Mammary epithelial cell (primary cell): ENCODE results near the gene PEX1.

Experiments
- EZH2 ChIP-seq: IDR thresholded peaks from 2 replicates; pipeline ENCODE4 v1.6.1; 2012; ENCODE audit warnings: low read length, inconsistent platforms, borderline replicate concordance
- TF ChIP-seq, protein P1 (sequence below), 2 donors: IDR thresholded peaks in 1 of 2; conservative IDR thresholded peaks in 1 of 2; 2 replicates each; pipeline ENCODE4 v1.5.1; 2011 to 2012; ENCODE audit warnings: inconsistent platforms in 2 of 2, low read length in 2 of 2, mild to moderate bottlenecking in 2 of 2, control low read depth in 1 of 2, low read depth in 1 of 2; ENCODE audit not compliant: insufficient read depth in 1 of 2; ENCODE audit errors: extremely low read depth in 1 of 2

DNA sequence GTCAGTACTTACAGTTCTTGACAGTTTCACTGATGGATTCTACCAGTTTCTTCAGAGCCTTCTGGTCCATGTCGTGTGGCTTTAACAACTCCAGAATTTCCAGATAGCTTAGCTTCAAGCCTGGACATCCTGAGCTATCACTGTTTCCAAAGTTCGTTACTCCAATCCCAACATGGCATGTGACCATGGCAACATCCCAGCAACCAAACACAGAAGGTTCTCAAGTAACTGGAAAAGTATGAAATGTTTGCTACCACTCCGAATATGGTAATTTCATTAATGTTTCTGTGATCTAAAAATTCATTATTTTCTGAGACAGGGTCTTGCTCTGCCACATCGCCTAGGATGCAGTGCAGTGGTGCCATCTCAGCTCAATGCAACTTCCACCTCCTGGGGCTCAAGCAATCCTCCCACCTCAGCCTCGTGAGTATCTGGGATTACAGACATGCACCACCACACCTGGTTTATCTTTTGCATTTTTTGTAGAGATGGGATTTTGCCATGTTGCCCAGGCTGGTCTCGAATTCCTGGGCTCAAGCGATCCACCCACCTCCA lies 29.6 kb upstream of the PEX1 start:
- TF ChIP-seq, protein P1, sequence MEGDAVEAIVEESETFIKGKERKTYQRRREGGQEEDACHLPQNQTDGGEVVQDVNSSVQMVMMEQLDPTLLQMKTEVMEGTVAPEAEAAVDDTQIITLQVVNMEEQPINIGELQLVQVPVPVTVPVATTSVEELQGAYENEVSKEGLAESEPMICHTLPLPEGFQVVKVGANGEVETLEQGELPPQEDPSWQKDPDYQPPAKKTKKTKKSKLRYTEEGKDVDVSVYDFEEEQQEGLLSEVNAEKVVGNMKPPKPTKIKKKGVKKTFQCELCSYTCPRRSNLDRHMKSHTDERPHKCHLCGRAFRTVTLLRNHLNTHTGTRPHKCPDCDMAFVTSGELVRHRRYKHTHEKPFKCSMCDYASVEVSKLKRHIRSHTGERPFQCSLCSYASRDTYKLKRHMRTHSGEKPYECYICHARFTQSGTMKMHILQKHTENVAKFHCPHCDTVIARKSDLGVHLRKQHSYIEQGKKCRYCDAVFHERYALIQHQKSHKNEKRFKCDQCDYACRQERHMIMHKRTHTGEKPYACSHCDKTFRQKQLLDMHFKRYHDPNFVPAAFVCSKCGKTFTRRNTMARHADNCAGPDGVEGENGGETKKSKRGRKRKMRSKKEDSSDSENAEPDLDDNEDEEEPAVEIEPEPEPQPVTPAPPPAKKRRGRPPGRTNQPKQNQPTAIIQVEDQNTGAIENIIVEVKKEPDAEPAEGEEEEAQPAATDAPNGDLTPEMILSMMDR (conservative IDR thresholded peaks at IDR 0.05 in 1 of 2, IDR thresholded peaks at IDR 0.05 in 1 of 2; ENCODE audit: extremely low read depth in 1 of 2, insufficient read depth in 1 of 2, low read depth in 1 of 2, low read length in 2 of 2): no peak
- no peak for TF ChIP-seq EZH2
